H1 (cell line): Measurements from ENCODE around the gene TECTB. TPM values are rescaled to one million over a fixed set of nuclear protein-coding genes. Genes with fewer than 3 reads are reported as not detected.

Source experiments
- CTCF ChIA-PET: fragments of 300-600 bp; sonication (Branson Sonifier 250); formaldehyde crosslinking; loops from one replicate; lab custom pipeline; 2021; ENCODE audit not compliant: partially characterized antibody; lab: Charles Lee
- POLR2A ChIA-PET: fragments of 300-600 bp; sonication (Branson Sonifier 250); formaldehyde crosslinking; loops from one replicate; lab custom pipeline; 2021; ENCODE audit warnings: inconsistent platforms; ENCODE audit not compliant: partially characterized antibody; lab: Charles Lee
- DNase-seq, 2 experiments: peaks; one replicate each; pipeline versions ENCODE4 v3.0.0 to v3.0.0-alpha.2; 2010 to 2022; ENCODE audit warnings: low spot score in 2 of 2, low read depth in 1 of 2, mixed read lengths in 1 of 2
- FAIRE-seq: peaks from 2 replicates; lab custom pipeline; 2011; peaks lifted over from hg19 to GRCh38; lab: Jason Lieb, UNC
- H2AFZ ChIP-seq: 2 replicates; pipeline ENCODE4 v1.8.1; 2012; ENCODE audit warnings: low read length, inconsistent platforms
- H2AK5ac ChIP-seq: 2 replicates; pipeline ENCODE4 v1.6.1; 2013; ENCODE audit warnings: low read depth, low read length
- H2BK120ac ChIP-seq: replicated peaks from 2 replicates; pipeline ENCODE3; 2013; ENCODE audit warnings: low read depth, low read length, inconsistent platforms
- H2BK12ac ChIP-seq: 2 replicates; pipeline ENCODE4 v1.6.1; 2013; ENCODE audit warnings: low read depth, low read length
- H2BK15ac ChIP-seq: 2 replicates; pipeline ENCODE4 v1.6.1; 2013; ENCODE audit warnings: low read length
- H2BK20ac ChIP-seq: 2 replicates; pipeline ENCODE4 v1.6.1; 2013; ENCODE audit warnings: low read length
- H2BK5ac ChIP-seq: 2 replicates; pipeline ENCODE4 v1.6.1; 2013; ENCODE audit warnings: low read depth, low read length
- H3K14ac ChIP-seq: 2 replicates; pipeline ENCODE4 v1.6.1; 2013; ENCODE audit warnings: inconsistent platforms; ENCODE audit not compliant: insufficient read length
- H3K18ac ChIP-seq: 2 replicates; pipeline ENCODE4 v1.6.1; 2013; ENCODE audit warnings: low read length; ENCODE audit errors: extremely low read depth
- H3K23ac ChIP-seq: 2 replicates; pipeline ENCODE4 v1.6.1; 2013; ENCODE audit warnings: inconsistent platforms; ENCODE audit not compliant: insufficient read length
- H3K23me2 ChIP-seq: 2 replicates; pipeline ENCODE4 v1.6.1; 2013; ENCODE audit warnings: low read depth, low read length
- H3K27ac ChIP-seq: 2 replicates; pipeline ENCODE4 v1.6.1; 2011; ENCODE audit warnings: low read depth, low read length, inconsistent platforms
- H3K27me3 ChIP-seq, 4 experiments: replicated peaks in 1 of 4; 1 replicate in 1 of 4; 2 replicates in 3 of 4; pipeline versions ENCODE4 v1.6.1 to v1.8.1; 2011 to 2013; ENCODE audit warnings: low read length in 3 of 4, mild to moderate bottlenecking in 3 of 4, inconsistent platforms in 2 of 4, mixed read lengths in 2 of 4, moderate library complexity in 1 of 4; ENCODE audit not compliant: control insufficient read depth in 3 of 4, insufficient read depth in 3 of 4; ENCODE audit errors: extremely low read depth in 1 of 4
- H3K36me3 ChIP-seq, 4 experiments: 2 replicates each; pipeline versions ENCODE4 v1.6.1 to v1.8.1; 2011 to 2013; ENCODE audit warnings: mild to moderate bottlenecking in 4 of 4, low read length in 3 of 4, moderate library complexity in 2 of 4, control low read depth in 1 of 4, inconsistent platforms in 1 of 4; ENCODE audit not compliant: insufficient read depth in 4 of 4, control insufficient read depth in 2 of 4
- H3K4ac ChIP-seq: replicated peaks from 2 replicates; pipeline ENCODE3; 2013; ENCODE audit warnings: low read length, low read depth, mixed read lengths, inconsistent platforms; ENCODE audit not compliant: insufficient read length
- H3K4me1 ChIP-seq, 4 experiments: replicated peaks in 1 of 4; 1 replicate in 1 of 4; 2 replicates in 3 of 4; pipeline versions ENCODE4 v1.6.1 to v1.8.1; 2011 to 2013; ENCODE audit warnings: low read length in 3 of 4, inconsistent platforms in 2 of 4, mixed read lengths in 1 of 4; ENCODE audit not compliant: insufficient read depth in 4 of 4, control insufficient read depth in 3 of 4
- H3K4me2 ChIP-seq, 2 experiments: 2 replicates each; pipeline versions ENCODE4 v1.6.1 to v1.8.1; 2011 to 2013; ENCODE audit warnings: low read depth in 2 of 2, low read length in 2 of 2, control low read depth in 1 of 2, inconsistent platforms in 1 of 2, mild to moderate bottlenecking in 1 of 2; ENCODE audit not compliant: insufficient read depth in 1 of 2
- H3K4me3 ChIP-seq, 4 experiments: fragments of 200-600, 300-600 bp in 1 of 4; sonication (generic), shearing (Covaris generic), sonication (Bioruptor Twin) in 1 of 4; 2 replicates each; pipeline versions ENCODE4 v1.5.1 to v1.8.1; 2011 to 2016; ENCODE audit warnings: low read length in 4 of 4, low read depth in 3 of 4, control low read depth in 2 of 4, inconsistent platforms in 2 of 4, mild to moderate bottlenecking in 2 of 4, mixed read lengths in 1 of 4, moderate library complexity in 1 of 4; ENCODE audit not compliant: insufficient read depth in 2 of 4; ENCODE audit errors: extremely low read depth in 1 of 4
- H3K56ac ChIP-seq: replicated peaks from 2 replicates; pipeline ENCODE3; 2013; ENCODE audit warnings: low read depth, mild to moderate bottlenecking, mixed read lengths, low read length, inconsistent platforms; ENCODE audit not compliant: insufficient read length
- H3K79me1 ChIP-seq: 2 replicates; pipeline ENCODE4 v1.6.1; 2013; ENCODE audit warnings: low read depth, low read length, control low read depth
- H3K79me2 ChIP-seq, 2 experiments: 2 replicates each; pipeline versions ENCODE4 v1.6.1 to v1.8.1; 2012 to 2013; ENCODE audit warnings: low read length in 2 of 2, mild to moderate bottlenecking in 2 of 2, inconsistent platforms in 1 of 2; ENCODE audit not compliant: insufficient read depth in 2 of 2, control insufficient read depth in 1 of 2
- H3K9ac ChIP-seq, 4 experiments: replicated peaks in 1 of 4; 1 replicate in 1 of 4; 2 replicates in 3 of 4; pipeline versions ENCODE4 v1.6.1 to v1.8.1; 2011 to 2013; ENCODE audit warnings: low read depth in 3 of 4, low read length in 3 of 4, control low read depth in 2 of 4, mild to moderate bottlenecking in 2 of 4, moderate library complexity in 2 of 4, inconsistent platforms in 1 of 4; ENCODE audit errors: extremely low read depth in 1 of 4
- H3K9me3 ChIP-seq, 2 experiments: 2 replicates each; pipeline versions ENCODE4 v1.6.1 to v1.8.1; 2012 to 2013; ENCODE audit warnings: mild to moderate bottlenecking in 2 of 2, moderate library complexity in 2 of 2, control low read depth in 1 of 2, inconsistent platforms in 1 of 2, low read depth in 1 of 2, low read length in 1 of 2, mixed read lengths in 1 of 2; ENCODE audit not compliant: insufficient read depth in 2 of 2
- H4K20me1 ChIP-seq, 2 experiments: replicated peaks in 1 of 2; 2 replicates each; pipeline versions ENCODE3 to v1.8.1; 2011 to 2013; ENCODE audit warnings: inconsistent platforms in 2 of 2, low read length in 2 of 2, mild to moderate bottlenecking in 1 of 2; ENCODE audit not compliant: insufficient read depth in 2 of 2, control insufficient read depth in 1 of 2
- H4K5ac ChIP-seq: 2 replicates; pipeline ENCODE4 v1.6.1; 2013; ENCODE audit warnings: low read length, low read depth, mixed read lengths, inconsistent platforms; ENCODE audit not compliant: insufficient read length
- H4K8ac ChIP-seq: 2 replicates; pipeline ENCODE4 v1.8.0; 2013; ENCODE audit warnings: mild to moderate bottlenecking, moderate library complexity, low read length, inconsistent platforms; ENCODE audit not compliant: insufficient read depth; ENCODE audit errors: extremely low read depth
- H4K91ac ChIP-seq: replicated peaks from 2 replicates; pipeline ENCODE3; 2013; ENCODE audit warnings: low read length, mixed read lengths, inconsistent platforms; ENCODE audit not compliant: insufficient read length
- ATF3 ChIP-seq: IDR thresholded peaks from 2 replicates; pipeline ENCODE4 v1.6.1; 2011; ENCODE audit warnings: low read depth, mild to moderate bottlenecking, low read length; ENCODE audit not compliant: insufficient read depth
- POLR2AphosphoS5 ChIP-seq: IDR thresholded peaks from 2 replicates; pipeline ENCODE4 v1.6.1; 2011; ENCODE audit warnings: low read depth, low read length
- POU5F1 ChIP-seq: IDR thresholded peaks from 2 replicates; pipeline ENCODE4 v1.6.1; 2011; ENCODE audit warnings: low read depth, mild to moderate bottlenecking, low read length, moderate library complexity
- RAD21 ChIP-seq, 2 experiments: IDR thresholded peaks in 1 of 2; conservative IDR thresholded peaks in 1 of 2; 2 replicates each; pipeline ENCODE4 v1.6.1; 2011; ENCODE audit warnings: low read depth in 2 of 2, low read length in 2 of 2, improper control_type of control experiment in 1 of 2, inconsistent platforms in 1 of 2, mild to moderate bottlenecking in 1 of 2, moderate library complexity in 1 of 2
- SAP30 ChIP-seq: fragments of 300-600 bp; sonication (generic); IDR thresholded peaks from 2 replicates; pipeline ENCODE4 v1.7.1; 2012; ENCODE audit warnings: low read length, moderate library complexity, mild to moderate bottlenecking, inconsistent platforms; ENCODE audit not compliant: insufficient read depth, insufficient replicate concordance
- SUZ12 ChIP-seq: fragments of 200-600 bp; sonication (generic); IDR thresholded peaks from 2 replicates; pipeline ENCODE4 v1.6.1; 2012; ENCODE audit warnings: mild to moderate bottlenecking, inconsistent platforms, low read length, moderate library complexity, mixed read lengths
- WGBS, 2 experiments: shearing (Covaris generic) in 1 of 2; methylation state at CpG; one replicate each; pipeline versions ENCODE4 v1.1.6 to v1.1.7; 2013 to 2015; ENCODE audit warnings: low lambda C conversion rate in 2 of 2, mixed read lengths in 2 of 2, inconsistent platforms in 1 of 2, low coverage in 1 of 2, missing lambda C conversion rate in 1 of 2; ENCODE audit not compliant: insufficient replicate concordance in 2 of 2, insufficient coverage in 1 of 2, insufficient read length in 1 of 2; ENCODE audit errors: extremely low coverage in 1 of 2, missing lambda C conversion rate in 1 of 2; 5-methylcytosine and 5-hydroxymethylcytosine counted together
- polyA plus RNA-seq, 7 experiments: library from polyadenylated mRNA; depleted of rRNA in 3 of 7; stranded (reverse) in 5 of 7; unstranded in 2 of 7; fragments of >200 nt in 5 of 7; fragments of 200-250 nt in 2 of 7; gene quantifications; 1 replicate in 5 of 7; 2 replicates in 1 of 7; 4 replicates in 1 of 7; pipeline versions ENCODE4 v1.2.1 to v1.2.3, GENCODE V29; 2011 to 2013; ENCODE audit warnings: missing spikeins in 2 of 7, mixed read lengths in 2 of 7
- total RNA-seq: library from RNA; stranded (reverse); fragmentation: NEBNext Ultra II Directional; extraction: Animal tissue kit (Norgen Biotek cat#: 25700); gene quantifications from 2 replicates; pipeline ENCODE4 v1.2.1, GENCODE V29; 2021

TECTB gene
- total and polyA plus RNA-seq, 2 of the 8 experiments (the other 6 are each of a cell fraction or from before 2014, with no cell fraction given): not detected

- TF ChIP-seq ATF3: no peak
- TF ChIP-seq SUZ12: no peak
- no peak for TF ChIP-seq POU5F1
- TF ChIP-seq SAP30: no peak
- no peak for TF ChIP-seq POLR2AphosphoS5
- peak; percentile 10 to 31; a peak in 2 of 4 replicates for TF ChIP-seq RAD21 (IDR thresholded peaks at IDR 0.05 in 1 of 2, conservative IDR thresholded peaks at IDR 0.05 in 1 of 2; ENCODE audit: low read depth in 2 of 2, low read length in 2 of 2)
- no peaks in the 10 kb centered on the region for H3K4me1 ChIP-seq
- H2BK120ac ChIP-seq: no peak overlapping the region
- peaks cover 3% of the 10 kb centered on the region in 2 experiments; a peak in 2 of 4 replicates for H3K9me3 ChIP-seq
- H3K27ac ChIP-seq: no peak overlapping the region
- H2AFZ ChIP-seq: no peak overlapping the region
- 90% methylated on average over 2 of the region's 2 CpGs; no CpG with 5 or more reads in 1 of the 2 experiments for WGBS, 2 experiments
- H2BK5ac ChIP-seq: no peak overlapping the region
- H3K56ac ChIP-seq: no peak overlapping the region
- no peaks in the 10 kb centered on the region for H3K79me1 ChIP-seq
- H2BK20ac ChIP-seq: no peak overlapping the region
- H2AK5ac ChIP-seq: no peak overlapping the region
- POLR2A ChIA-PET: no interaction called here
- no peak overlapping the region for H3K4me3 ChIP-seq
- H4K5ac ChIP-seq: no peak overlapping the region
- H4K91ac ChIP-seq: no peak overlapping the region
- CTCF ChIA-PET: no interaction called here
- H3K23ac ChIP-seq: no peak overlapping the region
- no peaks in the 10 kb centered on the region for H4K20me1 ChIP-seq
- no peak overlapping the region for H3K4me2 ChIP-seq
- no peak overlapping the region for H4K8ac ChIP-seq
- no peak overlapping the region for H2BK15ac ChIP-seq
- H3K18ac ChIP-seq: no peak overlapping the region
- H3K4ac ChIP-seq: no peak overlapping the region
- FAIRE-seq: no peak
- H3K9ac ChIP-seq: no peak overlapping the region
- H3K36me3 ChIP-seq: no peaks in the 10 kb centered on the region
- no peaks in the 10 kb centered on the region for H3K23me2 ChIP-seq
- no peak overlapping the region for H2BK12ac ChIP-seq
- H3K27me3 ChIP-seq: no peaks in the 10 kb centered on the region; a peak in 1 of 7 replicates
- no peak for DNase-seq
- H3K79me2 ChIP-seq: no peaks in the 10 kb centered on the region
- no peak overlapping the region for H3K14ac ChIP-seq
These were observed 41.4 kb upstream of the TECTB start for GRCh38 chr10:112241651-112242341.
